HEK293 (cell line): ENCODE results near the gene PPP3R2.

Experiments used
- CTCF ChIA-PET: fragments of 350-600 bp; formaldehyde crosslinking; extraction: SDS; loops from one replicate; lab custom pipeline; 2021; ENCODE audit warnings: antibody characterized with exemption; lab: Yijun Ruan, JAX
- POLR2A ChIA-PET: fragments of 300-600 bp; formaldehyde crosslinking; extraction: SDS; loops from one replicate; lab custom pipeline; 2020; ENCODE audit warnings: antibody characterized with exemption, inconsistent platforms; lab: Yijun Ruan, JAX
- H3K27ac ChIP-seq: fragments of 200-500 bp; sonication (Bioruptor generic); 2 replicates; pipeline ENCODE4 v1.5.1; 2014; ENCODE audit warnings: low read depth, low read length, control low read depth, inconsistent platforms; ENCODE audit errors: extremely low read depth
- H3K36me3 ChIP-seq, 2 experiments: fragments of 200-500 bp in 1 of 2; sonication (Bioruptor generic) in 1 of 2; 1 replicate in 1 of 2; 2 replicates in 1 of 2; pipeline ENCODE4 v1.5.1; 2014 to 2017; ENCODE audit warnings: inconsistent platforms in 2 of 2, low read length in 2 of 2; ENCODE audit not compliant: control insufficient read depth in 2 of 2, insufficient read depth in 1 of 2
- H3K4me1 ChIP-seq: fragments of 200-500 bp; sonication (Bioruptor generic); 2 replicates; pipeline ENCODE4 v1.5.1; 2014; ENCODE audit warnings: mild to moderate bottlenecking, low read length, inconsistent platforms; ENCODE audit not compliant: control insufficient read depth, insufficient read depth
- H3K4me3 ChIP-seq: 2 replicates; pipeline ENCODE4 v1.5.1; 2011; ENCODE audit warnings: low read depth, mild to moderate bottlenecking, control low read depth, low read length, moderate library complexity
- H3K9me3 ChIP-seq: fragments of 200-500 bp; sonication (Bioruptor generic); 2 replicates; pipeline ENCODE4 v1.5.1; 2014; ENCODE audit warnings: low read depth, low read length, inconsistent platforms; ENCODE audit not compliant: control insufficient read depth, insufficient read depth
- FEZF1 ChIP-seq: fragments of 450-650 bp; formaldehyde crosslinking; IDR thresholded peaks from 2 replicates; pipeline ENCODE4 v1.5.1; 2016; ENCODE audit warnings: missing biosample characterization, missing genetic modification characterization
- INSM2 ChIP-seq: fragments of 450-650 bp; formaldehyde crosslinking; IDR thresholded peaks from 2 replicates; pipeline ENCODE4 v1.5.1; 2016; ENCODE audit warnings: missing biosample characterization, missing genetic modification characterization
- MEIS1 ChIP-seq: sonication (generic); formaldehyde crosslinking; IDR thresholded peaks from 2 replicates; pipeline ENCODE4 v1.8.1; 2022; ENCODE audit warnings: missing genetic modification reagents, mild to moderate bottlenecking, borderline replicate concordance
- PRDM10 ChIP-seq: fragments of 450-650 bp; formaldehyde crosslinking; IDR thresholded peaks from 2 replicates; pipeline ENCODE4 v1.5.1; 2016; ENCODE audit warnings: missing biosample characterization, missing genetic modification characterization
- REPIN1 ChIP-seq: fragments of 450-650 bp; formaldehyde crosslinking; IDR thresholded peaks from 2 replicates; pipeline ENCODE4 v1.5.1; 2017; ENCODE audit warnings: missing biosample characterization, missing genetic modification characterization, low read depth
- ZBTB11 ChIP-seq: fragments of 450-650 bp; formaldehyde crosslinking; conservative IDR thresholded peaks from 2 replicates; pipeline ENCODE4 v1.5.1; 2016; ENCODE audit warnings: low read depth, missing biosample characterization, missing genetic modification characterization
- ZBTB49 ChIP-seq: fragments of 450-650 bp; formaldehyde crosslinking; IDR thresholded peaks from 2 replicates; pipeline ENCODE4 v1.5.1; 2016; ENCODE audit warnings: missing biosample characterization, missing genetic modification characterization, low read depth
- ZNF350 ChIP-seq: fragments of 450-650 bp; formaldehyde crosslinking; IDR thresholded peaks from 2 replicates; pipeline ENCODE4 v1.5.0; 2017; ENCODE audit warnings: missing biosample characterization, mild to moderate bottlenecking, missing genetic modification characterization
- ZNF513 ChIP-seq: fragments of 450-650 bp; IDR thresholded peaks from 2 replicates; pipeline ENCODE4 v1.5.1; 2018; ENCODE audit warnings: missing biosample characterization, missing genetic modification characterization
- ZNF548 ChIP-seq: fragments of 450-650 bp; formaldehyde crosslinking; IDR thresholded peaks from 2 replicates; pipeline ENCODE4 v1.5.1; 2016; ENCODE audit warnings: missing biosample characterization, missing genetic modification characterization
- ZNF585B ChIP-seq: fragments of 450-650 bp; formaldehyde crosslinking; IDR thresholded peaks from 2 replicates; pipeline ENCODE4 v1.5.1; 2016; ENCODE audit warnings: missing biosample characterization, missing genetic modification characterization
- ZNF610 ChIP-seq: fragments of 450-650 bp; formaldehyde crosslinking; IDR thresholded peaks from 2 replicates; pipeline ENCODE4 v1.5.1; 2016; ENCODE audit warnings: missing biosample characterization, missing genetic modification characterization, borderline replicate concordance
- ZNF658 ChIP-seq: fragments of 450-650 bp; formaldehyde crosslinking; IDR thresholded peaks from 2 replicates; pipeline ENCODE4; 2016; ENCODE audit warnings: missing biosample characterization, missing genetic modification characterization
- ZNF677 ChIP-seq: fragments of 450-650 bp; IDR thresholded peaks from 2 replicates; pipeline ENCODE4 v1.5.0; 2018; ENCODE audit warnings: missing biosample characterization, mild to moderate bottlenecking, missing genetic modification characterization, moderate library complexity
- ZNF791 ChIP-seq: fragments of 450-650 bp; formaldehyde crosslinking; IDR thresholded peaks from 2 replicates; pipeline ENCODE4 v1.5.1; 2016; ENCODE audit warnings: missing biosample characterization, missing genetic modification characterization
- ZNF830 ChIP-seq: fragments of 450-650 bp; IDR thresholded peaks from 2 replicates; pipeline ENCODE4 v1.5.0; 2018; ENCODE audit warnings: missing biosample characterization, missing genetic modification characterization, low read depth, mild to moderate bottlenecking, moderate library complexity

The PPP3R2 gene

GRCh38 chr9:101631892-101632291 lies 37.1 kb upstream of the PPP3R2 start (continued):
- no peak for TF ChIP-seq PRDM10 (tag by site-specific recombination)

GRCh38 chr9:101629636-101630035 lies 34.9 kb upstream of the PPP3R2 start:
- no peak for TF ChIP-seq ZNF548
- no peak for TF ChIP-seq ZNF610 (tag by site-specific recombination)
- no peak for TF ChIP-seq FEZF1 (tag by site-specific recombination)
- TF ChIP-seq ZNF791 (tag by site-specific recombination), result no peak
- no peak for TF ChIP-seq MEIS1 (CRISPR knock-in tag)
- TF ChIP-seq INSM2 (tag by site-specific recombination), result no peak
- no peak for TF ChIP-seq ZNF830 (tag by site-specific recombination)
- TF ChIP-seq ZNF585B (tag by site-specific recombination), result no peak
- TF ChIP-seq ZNF350 (tag by site-specific recombination), result no peak
- TF ChIP-seq ZBTB11, result no peak
- no peak for TF ChIP-seq ZNF677 (tag by site-specific recombination)
- no peak for TF ChIP-seq ZNF658 (tag by site-specific recombination)
- TF ChIP-seq REPIN1 (tag by site-specific recombination), result no peak
- no peak for TF ChIP-seq ZNF513 (tag by site-specific recombination)
- no peak for TF ChIP-seq ZBTB49 (tag by site-specific recombination)
- Histone ChIP-seq H3K36me3 (no peaks in the 10 kb centered on the region), H3K4me1 (no peaks in the 10 kb centered on the region), H3K9me3 (no peaks in the 10 kb centered on the region), H3K27ac (no peak overlapping the region), H3K4me3 (no peak overlapping the region)
- ChIA-PET CTCF (interaction anchor here (0.6 to 1.0 kb wide), 2 partner anchors 15 to 477 kb away, joined by 3 read pairs; no protein-coding TSS in a partner anchor), POLR2A (no interaction called here)
